ENCODE results near the gene FAM81B. TPM values are rescaled to one million over a fixed set of nuclear protein-coding genes. Genes with fewer than 3 reads are reported as not detected.

Gene FAM81B
- polyA plus RNA-seq, 3 donors, result 0.15 TPM; not detected in 2

DNA sequence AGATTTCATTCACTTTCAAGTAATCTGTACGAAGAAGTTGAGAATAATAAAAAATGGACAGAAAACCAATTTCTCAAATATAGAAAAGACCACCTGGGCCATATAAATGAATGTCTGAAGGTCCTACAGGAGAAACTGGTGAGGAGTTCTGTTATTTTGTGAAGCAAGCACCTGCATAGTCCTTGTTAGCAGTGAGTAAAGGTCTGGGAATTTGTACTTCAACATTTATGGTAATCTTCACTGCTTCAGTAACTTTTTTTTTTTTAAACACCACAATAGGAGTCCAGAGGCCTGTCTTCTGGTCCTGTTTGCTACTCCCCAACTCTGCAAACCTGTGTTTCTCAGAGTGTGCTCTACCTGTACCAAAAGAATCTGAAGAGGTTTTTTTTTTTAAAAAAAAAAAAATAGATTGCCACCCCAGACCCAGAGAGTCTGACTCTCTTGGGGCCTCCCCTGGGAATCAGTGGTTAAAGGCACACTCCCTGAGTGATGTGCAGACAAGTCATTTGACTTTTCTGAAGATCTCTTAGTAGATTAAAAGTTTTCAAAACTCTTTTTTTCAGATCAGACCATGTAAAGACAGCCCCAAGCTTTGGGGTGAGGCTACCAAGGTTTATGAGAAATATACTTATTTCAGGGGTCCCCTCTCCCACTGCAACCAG, 55.5 kb downstream of the FAM81B start:
- 86 to 94% (median 87%) methylated on average over 1 of the region's 1 CpG for WGBS, 3 donors
- no peak overlapping the region for H3K27ac ChIP-seq (ENCODE audit: low read depth, low read length)

DNA sequence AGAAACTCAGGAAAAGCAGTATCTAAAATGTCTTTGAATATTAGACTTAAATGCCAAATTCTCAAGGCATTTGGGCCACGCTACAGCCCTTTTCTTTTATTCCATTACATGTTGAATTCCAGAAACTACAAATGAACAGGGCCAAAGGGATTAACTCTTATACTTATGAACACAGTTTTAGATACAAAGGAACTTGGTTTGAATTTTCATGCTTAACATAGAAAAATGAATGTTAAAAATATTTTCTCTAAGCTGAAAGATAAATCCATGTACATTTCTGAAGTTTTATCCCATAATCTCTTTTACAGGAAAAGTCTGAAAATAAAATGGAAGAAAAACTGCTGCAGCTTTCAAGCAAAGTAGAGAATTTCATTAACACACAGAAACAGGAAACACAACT, 56.8 kb downstream of the FAM81B start:
- WGBS, 3 donors, result 73 to 100% (median 82%) methylated on average over 1 of the region's 1 CpG
- H3K27ac ChIP-seq (ENCODE audit: low read depth, low read length), result no peak overlapping the region

DNA sequence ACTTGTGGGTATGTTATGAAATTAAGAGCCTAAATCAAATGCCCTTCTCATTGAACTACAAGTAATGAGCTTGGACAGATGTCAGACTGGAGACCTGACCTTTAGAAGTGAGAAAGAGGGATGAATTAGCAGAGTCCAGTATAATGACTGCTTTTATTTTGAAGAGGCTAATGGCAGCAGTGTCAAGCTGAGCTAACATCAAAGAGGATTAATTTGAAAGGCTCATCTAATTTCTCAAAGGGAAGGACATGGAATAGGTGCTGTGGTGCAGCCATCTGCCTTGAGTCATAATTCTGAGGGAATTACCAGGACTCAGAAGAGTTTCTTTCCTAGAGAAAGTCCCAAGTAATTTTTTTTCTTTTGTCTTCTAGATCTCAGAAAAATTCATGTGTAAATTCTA, 57.6 kb downstream of the FAM81B start:
- H3K27ac ChIP-seq (ENCODE audit: low read depth, low read length), result no peak overlapping the region

DNA sequence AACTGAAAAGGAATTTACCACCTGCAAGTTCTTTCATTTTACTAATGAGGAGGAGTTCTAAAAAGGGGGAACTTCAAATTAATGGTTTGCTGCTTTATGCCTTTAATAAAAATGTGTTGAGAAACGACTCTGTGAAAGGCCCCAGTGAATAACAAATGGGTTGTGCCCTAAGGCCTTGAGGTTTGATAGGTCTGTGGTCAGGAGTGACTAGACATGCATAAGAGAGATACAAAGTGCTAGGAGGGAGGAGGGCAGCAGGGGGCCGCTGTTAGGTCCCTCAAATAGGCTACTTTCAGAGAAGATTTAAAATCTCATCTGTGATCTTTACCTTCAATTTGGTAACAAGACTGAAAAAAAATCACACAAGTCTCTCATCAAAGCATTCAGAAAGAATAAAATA, 58.3 kb downstream of the FAM81B start:
- 65 to 69% (median 68%) methylated on average over 2 of the region's 2 CpGs for WGBS, 3 donors
- H3K27ac ChIP-seq (ENCODE audit: low read depth, low read length), result no peak overlapping the region

DNA sequence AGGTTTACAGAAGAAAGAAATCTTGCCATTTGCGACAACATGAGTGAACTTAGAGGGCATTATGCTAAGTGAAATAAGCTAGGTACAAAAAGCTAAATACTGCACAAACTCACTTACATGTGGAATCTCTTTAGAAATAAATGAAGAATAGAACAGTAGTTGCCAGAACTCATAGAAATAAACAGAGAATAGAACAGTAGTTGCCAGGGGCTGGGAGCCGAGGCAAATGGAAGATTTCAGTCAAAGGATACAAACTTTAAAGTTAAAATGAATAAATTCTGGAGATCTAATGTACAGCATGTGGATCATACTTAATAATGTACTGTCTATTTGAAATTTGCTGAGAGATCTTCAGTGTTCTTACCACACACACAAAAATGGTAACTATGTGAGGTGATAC, 63.4 kb downstream of the FAM81B start:
- 66 to 96% (median 74%) methylated on average over 2 of the region's 2 CpGs for WGBS, 3 donors
- no peak overlapping the region for H3K27ac ChIP-seq (ENCODE audit: low read depth, low read length)

DNA sequence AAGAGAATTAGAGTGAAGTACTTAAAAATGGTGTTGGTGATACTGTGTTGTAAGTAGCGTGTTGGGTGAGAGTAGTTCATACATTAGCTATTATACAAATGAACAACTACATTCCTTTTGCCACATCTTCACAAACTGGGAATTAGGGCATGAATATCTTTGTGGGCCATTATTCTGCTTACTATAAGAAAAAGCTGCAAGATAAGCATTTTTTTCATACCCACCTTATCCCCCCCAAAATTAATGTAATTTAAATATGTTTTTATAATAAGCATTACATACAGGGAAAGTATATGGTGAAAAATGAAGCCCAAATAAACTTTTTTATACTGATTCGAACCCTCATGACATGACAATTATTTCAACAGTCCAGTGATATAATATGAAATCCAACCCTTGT, 69.5 kb downstream of the FAM81B start:
- no peak overlapping the region for H3K27ac ChIP-seq (ENCODE audit: low read depth, low read length)
- WGBS, 3 donors, result 95 to 100% (median 99%) methylated on average over 2 of the region's 2 CpGs

DNA sequence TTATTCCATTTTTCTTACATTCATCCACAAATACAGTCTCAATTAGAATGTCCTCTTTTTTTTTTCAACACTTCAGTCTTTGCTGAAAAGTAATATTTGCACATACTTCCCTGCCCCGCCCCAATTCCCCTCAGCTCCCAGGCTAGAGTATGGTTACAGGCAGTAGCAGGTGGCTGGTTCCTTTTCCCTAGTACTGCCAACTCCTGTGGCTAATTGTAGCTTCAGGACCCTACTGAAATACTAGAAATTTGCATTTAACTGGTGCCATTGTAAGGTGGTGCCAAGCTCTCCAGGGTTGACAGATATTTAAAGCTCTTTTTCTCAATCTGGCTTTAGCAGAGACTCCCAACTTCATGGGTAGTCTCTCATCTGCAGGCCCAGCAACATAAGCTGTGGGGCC, 80.3 kb downstream of the FAM81B start:
- H3K27ac ChIP-seq (ENCODE audit: low read depth, low read length), result no peak overlapping the region
- WGBS, 3 donors, result 90 to 92% (median 92%) methylated on average over 1 of the region's 1 CpG

DNA sequence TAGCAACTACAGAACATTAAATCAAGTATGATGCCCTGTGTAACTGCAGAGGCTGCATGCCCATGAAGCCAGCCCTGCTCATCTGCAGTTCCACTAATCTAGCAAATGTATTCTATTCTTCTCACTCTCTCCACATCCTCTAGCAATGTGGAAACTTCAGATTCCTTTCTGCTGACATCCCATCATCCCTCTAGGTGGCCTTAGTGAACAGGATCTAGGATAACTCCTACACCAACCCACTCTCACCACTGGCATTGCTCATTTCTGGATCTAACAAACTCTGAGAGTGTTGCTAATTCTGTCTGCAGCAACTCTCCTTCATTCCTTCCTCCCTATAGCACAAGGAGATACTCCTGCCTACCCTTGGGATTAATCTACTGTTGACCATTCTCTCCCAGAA, 80.8 kb downstream of the FAM81B start:
- H3K27ac ChIP-seq (ENCODE audit: low read depth, low read length), result no peak overlapping the region

DNA sequence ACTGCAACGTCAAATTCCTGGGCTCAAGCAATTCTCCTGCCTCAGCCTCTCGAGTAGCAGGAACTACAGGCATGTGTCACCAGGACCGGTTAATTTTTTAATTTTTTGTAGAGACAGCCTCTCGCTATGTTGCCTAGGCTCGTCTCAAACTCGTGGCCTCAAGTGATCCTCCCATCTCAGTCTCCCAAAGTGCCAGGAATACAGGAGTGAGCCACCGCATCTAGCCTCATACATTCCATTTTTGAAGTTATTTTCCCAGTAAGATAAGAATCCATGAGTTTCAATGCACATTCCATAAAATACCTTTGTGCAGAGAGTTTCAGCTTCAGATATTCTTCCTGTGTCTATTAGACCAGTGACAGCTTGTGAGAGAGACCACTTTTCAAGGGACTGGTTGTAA, 93.3 kb downstream of the FAM81B start:
- no peak overlapping the region for H3K27ac ChIP-seq (ENCODE audit: low read depth, low read length)
- 95 to 97% (median 97%) methylated on average over 7 of the region's 7 CpGs for WGBS, 3 donors

DNA sequence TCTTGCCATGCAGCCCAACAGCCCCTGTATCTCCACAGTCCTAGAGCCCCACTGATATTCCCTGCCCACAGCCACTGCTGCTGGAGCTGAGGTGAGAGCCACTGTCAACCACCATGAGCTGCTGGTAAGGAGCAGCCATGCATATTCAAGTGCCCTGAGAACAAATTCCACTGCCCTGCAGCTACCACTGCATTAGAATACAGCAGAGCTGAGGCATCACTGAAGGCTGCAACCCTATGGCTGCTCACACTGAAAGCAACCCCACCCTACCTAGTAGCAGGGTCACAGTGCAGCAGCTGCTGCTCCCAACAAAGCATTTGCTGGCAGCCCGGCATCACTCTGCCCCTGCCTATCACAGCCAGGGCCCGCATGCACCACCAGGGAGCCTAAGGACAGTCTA, 95.0 kb downstream of the FAM81B start:
- WGBS, 3 donors, result 96 to 98% (median 96%) methylated on average over 2 of the region's 2 CpGs
- H3K27ac ChIP-seq (ENCODE audit: low read depth, low read length), result no peak overlapping the region

DNA sequence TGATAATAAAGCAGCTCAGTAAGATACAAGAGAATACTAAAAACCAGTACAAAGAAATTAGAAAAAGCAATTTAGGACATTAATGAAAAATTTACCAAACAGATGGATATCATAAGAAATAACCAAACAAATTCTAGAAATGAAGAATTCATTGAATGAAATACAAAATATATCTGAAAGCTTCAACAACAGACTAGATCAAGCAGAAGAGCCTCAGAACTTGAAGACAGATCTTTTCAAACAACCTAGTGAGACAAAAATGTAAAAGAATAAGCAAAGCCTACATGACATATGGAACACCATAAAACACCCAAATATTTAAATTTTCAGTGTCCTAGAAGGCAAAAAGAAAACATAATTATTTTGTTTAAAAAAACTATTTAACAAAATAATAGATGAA, 96.7 kb downstream of the FAM81B start:
- H3K27ac ChIP-seq (ENCODE audit: low read depth, low read length), result no peak overlapping the region

Other genes starting within 250 kb of the FAM81B start
- gene MCTP1, start 106.3 kb upstream of the FAM81B start, polyA plus RNA-seq, result 10 to 100 TPM in 2 of 3 donors, 1 to 10 TPM in 1; 1.5 to 14.9 (median 13.3) TPM
- gene SKIC3, start 163.6 kb downstream of the FAM81B start, polyA plus RNA-seq, result 10 to 100 TPM; 17.2 to 21.0 (median 20.0) TPM
- 1 to 10 TPM; 1.3 to 4.1 (median 1.9) TPM for gene ARSK, start 163.7 kb downstream of the FAM81B start, polyA plus RNA-seq
- gene GPR150, start 228.7 kb downstream of the FAM81B start, polyA plus RNA-seq, result 1 to 10 TPM in 1 of 3 donors, under 1 TPM in 1, not detected in 1; 0.25 to 5.5 TPM